NCI-H2227 (cell line): ENCODE data around the gene HOTAIR.

Experiments
- DNase-seq: peaks from one replicate; lab custom pipeline; 2025; ENCODE audit not compliant: unreplicated experiment; lab: John Stamatoyannopoulos, UW

HOTAIR gene

GRCh38 chr12:53930591-53931255 lies 44.0 kb downstream of the HOTAIR start:
- no peak for DNase-seq

DNA sequence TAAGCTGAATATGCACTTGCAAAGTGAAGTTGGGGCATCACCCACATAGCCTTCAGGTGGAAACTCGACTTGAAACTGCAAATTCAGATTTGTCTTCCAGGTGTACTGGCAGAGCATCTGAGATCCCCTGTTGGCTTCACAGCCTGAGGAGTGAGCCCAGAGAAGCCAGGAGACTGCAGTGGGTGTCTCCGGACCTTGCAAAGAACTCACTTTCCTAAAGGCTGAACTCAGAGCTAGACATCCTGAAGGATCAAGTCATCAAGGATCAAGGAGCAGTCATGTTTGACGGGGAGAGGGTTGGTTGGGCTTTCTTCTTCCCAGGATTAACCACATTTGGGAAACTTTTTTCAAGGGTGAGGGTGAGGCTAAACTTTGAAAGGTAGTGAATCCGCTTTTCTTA lies 45.2 kb downstream of the HOTAIR start:
- no peak for DNase-seq

GRCh38 chr12:53928054-53928835 lies 46.5 kb downstream of the HOTAIR start:
- no peak for DNase-seq

GRCh38 chr12:53927220-53928029 lies 47.3 kb downstream of the HOTAIR start:
- no peak for DNase-seq

DNA sequence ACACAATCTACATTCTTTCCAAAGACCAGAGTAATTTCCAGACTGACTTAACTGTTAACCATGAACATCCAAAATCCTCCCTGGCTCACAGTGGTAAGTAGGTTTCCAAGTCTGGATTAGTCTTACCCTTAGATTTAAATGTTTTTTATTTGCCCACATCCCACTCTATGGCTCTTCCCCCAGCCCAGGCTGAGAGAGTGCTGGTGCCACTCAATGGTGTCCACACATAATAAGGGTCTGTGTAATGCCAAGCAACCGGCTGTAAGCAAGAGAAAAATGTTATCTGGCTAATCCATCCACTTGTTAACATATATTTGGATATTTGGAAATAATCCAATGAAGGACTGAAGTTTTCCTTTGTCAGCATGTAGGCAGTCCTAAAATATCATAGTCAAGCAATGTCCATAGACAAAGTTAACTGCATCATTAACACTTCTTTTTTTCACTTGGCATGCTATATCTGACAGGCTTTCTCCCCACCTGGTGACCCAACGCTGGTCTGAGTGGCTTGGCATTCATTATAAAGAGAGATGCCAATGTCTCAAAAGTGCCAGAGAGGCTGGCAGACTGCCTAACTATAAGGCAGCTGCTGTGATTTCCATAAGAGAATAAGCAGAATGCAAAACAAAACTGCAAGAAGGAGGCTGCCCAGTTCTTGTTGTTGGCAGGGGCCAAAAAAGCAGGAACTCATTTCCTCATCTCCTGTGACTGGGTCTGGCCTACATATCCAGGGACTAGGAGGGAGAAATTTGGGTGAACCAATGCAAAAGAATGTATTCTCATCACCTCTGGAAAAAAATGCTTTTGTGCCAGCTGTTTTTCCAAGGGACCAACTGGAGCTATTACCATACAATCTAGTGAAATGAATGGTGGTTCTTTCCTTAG lies 50.0 kb downstream of the HOTAIR start:
- DNase-seq, result no peak

- no peak for DNase-seq
These were observed 57.7 kb downstream of the HOTAIR start for GRCh38 chr12:53916788-53917655.
